ENCODE measurements around the gene LILRB4.

DNA sequence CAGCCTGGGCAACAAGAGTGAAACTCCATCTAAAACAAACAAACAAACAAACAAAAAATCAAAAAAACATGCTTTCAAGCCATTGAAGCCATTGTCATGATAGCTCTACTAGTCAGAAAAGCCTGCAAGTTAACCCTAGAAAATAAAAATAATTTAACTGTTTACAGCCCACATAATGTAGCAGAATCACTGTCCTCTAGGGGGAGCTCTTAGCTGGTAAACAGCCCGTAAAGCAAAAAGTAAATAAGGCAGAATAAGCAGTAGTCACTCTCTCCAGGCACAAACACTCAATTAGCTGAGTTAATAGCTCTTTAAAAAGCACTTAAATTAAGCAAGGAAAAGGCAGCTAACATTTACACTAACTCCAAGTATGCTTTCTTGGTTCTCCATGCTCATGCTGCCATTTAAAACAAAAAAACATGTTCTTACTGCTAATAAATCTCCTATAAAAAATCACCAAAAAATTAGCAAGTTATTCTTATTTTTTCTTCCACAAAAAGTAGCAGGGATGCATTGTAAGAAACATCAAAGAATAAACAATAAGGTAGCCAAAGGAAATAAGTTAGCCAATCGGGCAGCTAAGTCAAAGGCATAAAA, 11.3 kb downstream of the LILRB4 start:
- TF ChIP-seq, protein P1, sequence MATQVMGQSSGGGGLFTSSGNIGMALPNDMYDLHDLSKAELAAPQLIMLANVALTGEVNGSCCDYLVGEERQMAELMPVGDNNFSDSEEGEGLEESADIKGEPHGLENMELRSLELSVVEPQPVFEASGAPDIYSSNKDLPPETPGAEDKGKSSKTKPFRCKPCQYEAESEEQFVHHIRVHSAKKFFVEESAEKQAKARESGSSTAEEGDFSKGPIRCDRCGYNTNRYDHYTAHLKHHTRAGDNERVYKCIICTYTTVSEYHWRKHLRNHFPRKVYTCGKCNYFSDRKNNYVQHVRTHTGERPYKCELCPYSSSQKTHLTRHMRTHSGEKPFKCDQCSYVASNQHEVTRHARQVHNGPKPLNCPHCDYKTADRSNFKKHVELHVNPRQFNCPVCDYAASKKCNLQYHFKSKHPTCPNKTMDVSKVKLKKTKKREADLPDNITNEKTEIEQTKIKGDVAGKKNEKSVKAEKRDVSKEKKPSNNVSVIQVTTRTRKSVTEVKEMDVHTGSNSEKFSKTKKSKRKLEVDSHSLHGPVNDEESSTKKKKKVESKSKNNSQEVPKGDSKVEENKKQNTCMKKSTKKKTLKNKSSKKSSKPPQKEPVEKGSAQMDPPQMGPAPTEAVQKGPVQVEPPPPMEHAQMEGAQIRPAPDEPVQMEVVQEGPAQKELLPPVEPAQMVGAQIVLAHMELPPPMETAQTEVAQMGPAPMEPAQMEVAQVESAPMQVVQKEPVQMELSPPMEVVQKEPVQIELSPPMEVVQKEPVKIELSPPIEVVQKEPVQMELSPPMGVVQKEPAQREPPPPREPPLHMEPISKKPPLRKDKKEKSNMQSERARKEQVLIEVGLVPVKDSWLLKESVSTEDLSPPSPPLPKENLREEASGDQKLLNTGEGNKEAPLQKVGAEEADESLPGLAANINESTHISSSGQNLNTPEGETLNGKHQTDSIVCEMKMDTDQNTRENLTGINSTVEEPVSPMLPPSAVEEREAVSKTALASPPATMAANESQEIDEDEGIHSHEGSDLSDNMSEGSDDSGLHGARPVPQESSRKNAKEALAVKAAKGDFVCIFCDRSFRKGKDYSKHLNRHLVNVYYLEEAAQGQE (IDR thresholded peaks at IDR 0.05; ENCODE audit: insufficient read depth in 1 of 2, low read depth in 2 of 2, low read length in 2 of 2) = no peak
- TF ChIP-seq POLR2AphosphoS5 (IDR thresholded peaks at IDR 0.05; ENCODE audit: low read depth, low read length) = no peak
- no peak for TF ChIP-seq SIN3A (IDR thresholded peaks at IDR 0.05; ENCODE audit: borderline replicate concordance, insufficient read depth, low read length)
- TF ChIP-seq TAF1 (IDR thresholded peaks at IDR 0.05; ENCODE audit: borderline replicate concordance, insufficient read depth, low read length) = no peak

All from PFSK-1 (cell line).